ENCODE measurements around the gene PSMA3.

Gene PSMA3

GRCh38 chr14:58292187-58292586, 47.5 kb downstream of the PSMA3 start:
- no peak overlapping the region for H3K4me3 ChIP-seq (ENCODE audit: low read depth, low read length)
- no peak for TF ChIP-seq CTCF (conservative IDR thresholded peaks at IDR 0.05; ENCODE audit: low read depth, low read length)
- DNase-seq (ENCODE audit: low read depth): no peak

- DNase-seq (ENCODE audit: low read depth): no peak
- H3K4me3 ChIP-seq (ENCODE audit: low read depth, low read length): no peak overlapping the region
- no peak for TF ChIP-seq CTCF (conservative IDR thresholded peaks at IDR 0.05; ENCODE audit: low read depth, low read length)
Measured at GRCh38 chr14:58294201-58294600, 49.6 kb downstream of the PSMA3 start.

- peak overlapping the region; percentile 96 for H3K4me3 ChIP-seq (ENCODE audit: low read depth, low read length)
- TF ChIP-seq CTCF (conservative IDR thresholded peaks at IDR 0.05; ENCODE audit: low read depth, low read length): no peak
- peak; percentile 13 for DNase-seq (ENCODE audit: low read depth)
Measured at GRCh38 chr14:58296726-58297125, 52.1 kb downstream of the PSMA3 start.

- H3K4me3 ChIP-seq (ENCODE audit: low read depth, low read length): peak overlapping the region; percentile 96
- peak; percentile 72 for DNase-seq (ENCODE audit: low read depth)
Measured at GRCh38 chr14:58297412-58297761, 52.7 kb downstream of the PSMA3 start.

GRCh38 chr14:58297762-58298476, 53.3 kb downstream of the PSMA3 start:
- TF ChIP-seq CTCF (conservative IDR thresholded peaks at IDR 0.05; ENCODE audit: low read depth, low read length): no peak
- peak overlapping the region; percentile 96 for H3K4me3 ChIP-seq (ENCODE audit: low read depth, low read length)
- peak; percentile 100 for DNase-seq (ENCODE audit: low read depth)

More at GRCh38 chr14:58297412-58297761, 52.7 kb downstream of the PSMA3 start:
- TF ChIP-seq CTCF (conservative IDR thresholded peaks at IDR 0.05; ENCODE audit: low read depth, low read length): no peak

- no peak for DNase-seq (ENCODE audit: low read depth)
- TF ChIP-seq CTCF (conservative IDR thresholded peaks at IDR 0.05; ENCODE audit: low read depth, low read length): no peak
- peak within 1 kb of the TSS; percentile 96 for H3K4me3 ChIP-seq (ENCODE audit: low read depth, low read length)
Measured at GRCh38 chr14:58298477-58299400, 54.1 kb downstream of the PSMA3 start, which contains the start of gene ARID4A. ARID4A (plus strand) TSS chr14:58298555; CDS start chr14:58299855, 1,300 bp downstream.
